ENCODE results near the gene LYSMD1.

GRCh38 chr1:151196292-151196800 lies 30.6 kb upstream of the LYSMD1 start:
- TF ChIP-seq EZH2 (IDR thresholded peaks at IDR 0.05; ENCODE audit: borderline replicate concordance): no peak
- TF ChIP-seq, protein P1, sequence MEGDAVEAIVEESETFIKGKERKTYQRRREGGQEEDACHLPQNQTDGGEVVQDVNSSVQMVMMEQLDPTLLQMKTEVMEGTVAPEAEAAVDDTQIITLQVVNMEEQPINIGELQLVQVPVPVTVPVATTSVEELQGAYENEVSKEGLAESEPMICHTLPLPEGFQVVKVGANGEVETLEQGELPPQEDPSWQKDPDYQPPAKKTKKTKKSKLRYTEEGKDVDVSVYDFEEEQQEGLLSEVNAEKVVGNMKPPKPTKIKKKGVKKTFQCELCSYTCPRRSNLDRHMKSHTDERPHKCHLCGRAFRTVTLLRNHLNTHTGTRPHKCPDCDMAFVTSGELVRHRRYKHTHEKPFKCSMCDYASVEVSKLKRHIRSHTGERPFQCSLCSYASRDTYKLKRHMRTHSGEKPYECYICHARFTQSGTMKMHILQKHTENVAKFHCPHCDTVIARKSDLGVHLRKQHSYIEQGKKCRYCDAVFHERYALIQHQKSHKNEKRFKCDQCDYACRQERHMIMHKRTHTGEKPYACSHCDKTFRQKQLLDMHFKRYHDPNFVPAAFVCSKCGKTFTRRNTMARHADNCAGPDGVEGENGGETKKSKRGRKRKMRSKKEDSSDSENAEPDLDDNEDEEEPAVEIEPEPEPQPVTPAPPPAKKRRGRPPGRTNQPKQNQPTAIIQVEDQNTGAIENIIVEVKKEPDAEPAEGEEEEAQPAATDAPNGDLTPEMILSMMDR (IDR thresholded peaks at IDR 0.05; ENCODE audit: poor library complexity): peak; percentile 68

Data from hepatocyte (in vitro differentiated cells).